MM.1S (cell line): Measurements from ENCODE around the gene KCNQ2.

Source experiments
- DNase-seq: peaks from one replicate; pipeline ENCODE4 v3.0.0-alpha.2; 2015
- H2AFZ ChIP-seq: fragments of 300-600 bp; sonication (generic); 2 replicates; pipeline ENCODE4 v1.6.0; 2016; ENCODE audit warnings: antibody characterized with exemption, low read length
- H3F3A ChIP-seq: fragments of 300-600 bp; sonication (generic); 2 replicates; pipeline ENCODE4 v1.6.1; 2016; ENCODE audit warnings: mild to moderate bottlenecking, antibody characterized with exemption, low read length, moderate library complexity, mixed read lengths; ENCODE audit not compliant: insufficient read depth
- H3K27ac ChIP-seq: fragments of 300-600 bp; sonication (generic); 2 replicates; pipeline ENCODE4 v1.5.1; 2016; ENCODE audit warnings: mild to moderate bottlenecking, low read length
- H3K27me3 ChIP-seq: fragments of 300-600 bp; sonication (generic); replicated peaks from 2 replicates; pipeline ENCODE4 v1.6.0; 2016; ENCODE audit warnings: low read length; ENCODE audit not compliant: insufficient read depth
- H3K36me3 ChIP-seq: fragments of 300-600 bp; sonication (generic); replicated peaks from 2 replicates; pipeline ENCODE4 v1.6.1; 2016; ENCODE audit warnings: mild to moderate bottlenecking, low read length, mixed read lengths; ENCODE audit not compliant: insufficient read depth
- H3K4me1 ChIP-seq: fragments of 300-600 bp; sonication (generic); 2 replicates; pipeline ENCODE4 v1.6.1; 2016; ENCODE audit warnings: low read length, mixed read lengths
- H3K4me2 ChIP-seq: fragments of 300-600 bp; sonication (generic); 2 replicates; pipeline ENCODE4 v1.6.0; 2016; ENCODE audit warnings: low read depth, low read length
- H3K4me3 ChIP-seq: fragments of 300-600 bp; sonication (generic); 2 replicates; pipeline ENCODE4 v1.5.1; 2016; ENCODE audit warnings: low read length, mixed read lengths
- H3K79me2 ChIP-seq: fragments of 300-600 bp; sonication (generic); 2 replicates; pipeline ENCODE4 v1.6.1; 2016; ENCODE audit warnings: mixed run types, low read length, mixed read lengths
- H3K9ac ChIP-seq: fragments of 300-600 bp; sonication (generic); 2 replicates; pipeline ENCODE4 v1.6.1; 2016; ENCODE audit warnings: low read length, mixed read lengths
- H3K9me2 ChIP-seq: fragments of 300-600 bp; sonication (generic); replicated peaks from 2 replicates; pipeline ENCODE4 v1.6.1; 2016; ENCODE audit warnings: mild to moderate bottlenecking, low read length, mixed read lengths; ENCODE audit not compliant: insufficient read depth
- H3K9me3 ChIP-seq: fragments of 300-600 bp; sonication (generic); replicated peaks from 2 replicates; pipeline ENCODE4 v1.6.1; 2016; ENCODE audit warnings: mild to moderate bottlenecking, low read length, mixed read lengths; ENCODE audit not compliant: insufficient read depth
- H4K20me1 ChIP-seq: fragments of 300-600 bp; sonication (generic); 2 replicates; pipeline ENCODE4 v1.6.1; 2016; ENCODE audit warnings: mild to moderate bottlenecking, low read length, moderate library complexity, mixed read lengths; ENCODE audit not compliant: insufficient read depth
- EZH2 ChIP-seq: fragments of 300-600 bp; sonication (generic); optimal IDR thresholded peaks from 2 replicates; pipeline ENCODE3; 2017; ENCODE audit warnings: low read depth, mild to moderate bottlenecking, antibody characterized with exemption, low read length, mixed read lengths
- EZH2phosphoT487 ChIP-seq: fragments of 300-600 bp; sonication (generic); IDR thresholded peaks from 2 replicates; pipeline ENCODE4 v1.6.1; 2018; ENCODE audit warnings: antibody characterized with exemption, low read length
- TF ChIP-seq, protein P1 (sequence below): fragments of 300-600 bp; sonication (generic); IDR thresholded peaks from 2 replicates; pipeline ENCODE4 v1.5.1; 2016; ENCODE audit warnings: antibody characterized with exemption, low read length, mixed read lengths

KCNQ2 gene

DNA sequence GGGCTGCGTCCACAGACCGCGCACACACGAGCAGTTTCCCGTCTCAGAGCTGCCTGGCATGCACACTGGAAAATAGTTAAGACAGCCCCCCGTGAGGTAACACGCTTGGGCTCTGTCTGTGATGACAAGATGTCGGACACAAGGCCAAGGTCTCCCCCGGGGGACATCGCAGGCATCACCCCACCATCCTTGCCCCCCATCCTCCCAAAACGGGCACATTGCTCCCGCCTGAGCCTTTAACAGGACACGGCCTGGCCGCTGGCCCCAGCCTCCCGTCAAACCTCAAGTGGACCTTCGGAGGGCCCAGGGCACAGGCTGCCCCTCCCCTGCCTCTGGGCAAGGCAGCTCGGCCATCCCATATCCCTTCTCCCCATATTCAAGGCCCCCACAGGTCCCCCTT, 5.6 kb downstream of the KCNQ2 start:
- TF ChIP-seq EZH2phosphoT487 = no peak
- TF ChIP-seq, protein P1, sequence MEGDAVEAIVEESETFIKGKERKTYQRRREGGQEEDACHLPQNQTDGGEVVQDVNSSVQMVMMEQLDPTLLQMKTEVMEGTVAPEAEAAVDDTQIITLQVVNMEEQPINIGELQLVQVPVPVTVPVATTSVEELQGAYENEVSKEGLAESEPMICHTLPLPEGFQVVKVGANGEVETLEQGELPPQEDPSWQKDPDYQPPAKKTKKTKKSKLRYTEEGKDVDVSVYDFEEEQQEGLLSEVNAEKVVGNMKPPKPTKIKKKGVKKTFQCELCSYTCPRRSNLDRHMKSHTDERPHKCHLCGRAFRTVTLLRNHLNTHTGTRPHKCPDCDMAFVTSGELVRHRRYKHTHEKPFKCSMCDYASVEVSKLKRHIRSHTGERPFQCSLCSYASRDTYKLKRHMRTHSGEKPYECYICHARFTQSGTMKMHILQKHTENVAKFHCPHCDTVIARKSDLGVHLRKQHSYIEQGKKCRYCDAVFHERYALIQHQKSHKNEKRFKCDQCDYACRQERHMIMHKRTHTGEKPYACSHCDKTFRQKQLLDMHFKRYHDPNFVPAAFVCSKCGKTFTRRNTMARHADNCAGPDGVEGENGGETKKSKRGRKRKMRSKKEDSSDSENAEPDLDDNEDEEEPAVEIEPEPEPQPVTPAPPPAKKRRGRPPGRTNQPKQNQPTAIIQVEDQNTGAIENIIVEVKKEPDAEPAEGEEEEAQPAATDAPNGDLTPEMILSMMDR = no peak
- no peak for TF ChIP-seq EZH2
- H3F3A ChIP-seq = no peaks in the 10 kb centered on the region
- no peak overlapping the region for H3K27ac ChIP-seq
- H4K20me1 ChIP-seq = no peaks in the 10 kb centered on the region
- no peaks in the 10 kb centered on the region for H3K9me3 ChIP-seq
- DNase-seq = no peak
- no peak overlapping the region for H3K4me3 ChIP-seq
- H3K79me2 ChIP-seq = no peaks in the 10 kb centered on the region
- H3K9ac ChIP-seq = no peak overlapping the region
- H3K4me2 ChIP-seq = no peak overlapping the region
- H3K27me3 ChIP-seq = peaks cover 96% of the 10 kb centered on the region
- no peaks in the 10 kb centered on the region for H3K9me2 ChIP-seq
- no peaks in the 10 kb centered on the region for H3K36me3 ChIP-seq
- no peaks in the 10 kb centered on the region for H3K4me1 ChIP-seq
- no peak overlapping the region for H2AFZ ChIP-seq

DNA sequence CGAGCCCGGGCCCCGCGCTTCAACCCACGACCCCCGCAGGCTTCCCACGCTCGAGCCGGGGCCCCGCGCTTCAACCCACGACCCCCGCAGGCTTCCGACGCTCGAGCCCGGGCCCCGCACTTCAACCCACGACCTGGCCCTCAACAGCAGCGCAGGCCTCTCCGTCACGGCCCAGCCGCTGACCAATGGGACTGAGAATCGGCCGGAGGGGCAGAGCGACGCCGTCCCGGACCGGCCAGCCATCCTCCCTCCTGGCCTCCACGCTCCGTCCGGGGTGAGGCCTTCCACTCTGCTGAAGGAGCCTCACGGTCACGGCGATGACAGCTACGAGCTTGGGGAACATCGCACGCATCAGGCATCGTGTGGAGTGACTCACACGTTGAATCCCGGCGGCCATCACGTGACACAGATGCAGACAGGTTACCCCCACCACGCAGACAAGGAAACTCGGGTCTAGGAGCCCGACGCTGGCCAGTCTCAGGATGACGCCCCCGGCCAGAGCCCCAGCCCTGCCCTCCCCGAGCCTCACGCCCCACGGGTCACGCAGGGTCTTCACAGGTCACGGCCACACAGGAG, 6.1 kb downstream of the KCNQ2 start:
- DNase-seq = no peak
- Histone ChIP-seq H3K9me2 (no peaks in the 10 kb centered on the region), H3K27ac (no peak overlapping the region), H3K79me2 (no peaks in the 10 kb centered on the region), H3K4me1 (no peaks in the 10 kb centered on the region), H2AFZ (no peak overlapping the region), H3K36me3 (no peaks in the 10 kb centered on the region), H3K4me2 (no peak overlapping the region), H3K9me3 (no peaks in the 10 kb centered on the region), H3F3A (no peaks in the 10 kb centered on the region), H3K9ac (no peak overlapping the region), H3K27me3 (peaks cover 95% of the 10 kb centered on the region), H4K20me1 (no peaks in the 10 kb centered on the region), H3K4me3 (no peak overlapping the region)
- no peak for TF ChIP-seq EZH2phosphoT487
- TF ChIP-seq EZH2 = no peak
- TF ChIP-seq, protein P1 = no peak

DNA sequence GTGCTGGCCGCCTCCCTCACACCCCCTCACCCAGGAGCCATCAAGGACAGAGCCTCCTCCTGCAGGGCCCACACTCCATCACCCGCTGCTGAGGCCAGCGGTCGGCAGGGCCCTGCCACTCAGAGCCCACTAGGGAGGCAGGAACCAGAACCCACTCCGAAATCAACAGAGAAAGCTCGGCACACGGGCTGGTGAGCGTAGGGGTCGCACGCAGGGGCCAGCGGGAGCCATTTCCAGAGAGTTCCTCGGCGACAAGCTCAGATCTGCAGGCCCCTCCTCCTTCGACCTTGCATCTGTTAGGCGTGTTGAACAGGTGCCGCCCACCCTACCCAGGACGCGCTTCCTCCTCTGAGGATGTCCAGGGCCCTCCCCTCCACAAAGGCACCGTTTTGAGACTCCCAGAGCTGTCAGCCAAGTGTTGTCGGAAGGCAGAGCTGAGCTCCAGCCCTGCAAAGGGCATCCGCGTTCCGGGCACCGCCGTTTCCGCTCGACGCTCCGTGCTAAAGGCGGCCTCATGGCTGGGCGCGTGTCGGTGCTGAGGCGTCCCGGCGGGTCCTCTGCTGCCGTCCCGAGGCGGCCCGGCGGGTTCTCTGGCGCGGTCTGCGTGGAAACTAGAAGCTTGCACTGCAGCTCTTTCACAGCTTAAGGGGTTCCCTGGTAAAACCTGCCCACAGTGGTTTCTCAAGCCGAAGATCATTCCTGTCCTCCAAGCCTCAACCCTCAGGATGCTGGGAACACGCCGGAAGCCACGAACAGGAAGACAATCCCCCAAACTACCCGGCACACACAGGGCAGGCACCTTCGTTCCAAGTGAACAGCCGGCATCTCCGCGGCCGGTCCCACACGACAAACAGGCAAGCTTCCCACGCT, 6.8 kb downstream of the KCNQ2 start:
- H3K4me2 ChIP-seq = no peak overlapping the region
- no peaks in the 10 kb centered on the region for H4K20me1 ChIP-seq
- H3K9ac ChIP-seq = no peak overlapping the region
- no peak overlapping the region for H3K4me3 ChIP-seq
- DNase-seq = no peak
- H3F3A ChIP-seq = no peaks in the 10 kb centered on the region
- H3K79me2 ChIP-seq = no peaks in the 10 kb centered on the region
- TF ChIP-seq EZH2phosphoT487 = 0 out of 2 replicates have a peak, but pooled peaks have one; percentile 47
- TF ChIP-seq, protein P1 = no peak
- no peak overlapping the region for H3K27ac ChIP-seq
- peaks cover 95% of the 10 kb centered on the region for H3K27me3 ChIP-seq
- H3K36me3 ChIP-seq = no peaks in the 10 kb centered on the region
- H3K4me1 ChIP-seq = no peaks in the 10 kb centered on the region
- no peaks in the 10 kb centered on the region for H3K9me3 ChIP-seq
- no peaks in the 10 kb centered on the region for H3K9me2 ChIP-seq
- H2AFZ ChIP-seq = no peak overlapping the region
